Keratinocyte (primary cell): ENCODE data around the gene NTSR2. TPM values are rescaled to one million over a fixed set of nuclear protein-coding genes. Genes with fewer than 3 reads are reported as not detected.

Experiments used
- DNase-seq: peaks from one replicate; pipeline ENCODE4 v3.0.0-alpha.2; 2011; ENCODE audit warnings: low read depth, missing footprints, low spot score
- FAIRE-seq: peaks from 2 replicates; lab custom pipeline; 2011; peaks lifted over from hg19 to GRCh38; lab: Jason Lieb, UNC
- H2AFZ ChIP-seq: 2 replicates; pipeline ENCODE4 v1.6.0; 2012; ENCODE audit warnings: low read length, control low read depth, inconsistent platforms; ENCODE audit not compliant: control insufficient read depth
- H3K27ac ChIP-seq: 2 replicates; pipeline ENCODE4 v1.5.1; 2011; ENCODE audit warnings: low read length; ENCODE audit not compliant: control insufficient read depth, insufficient read depth
- H3K27me3 ChIP-seq: 3 replicates; pipeline ENCODE4 v1.6.0; 2011; ENCODE audit warnings: low read length; ENCODE audit not compliant: control insufficient read depth, insufficient read depth; ENCODE audit errors: extremely low read depth
- H3K36me3 ChIP-seq, 2 experiments: 2 replicates in 1 of 2; 3 replicates in 1 of 2; pipeline ENCODE4 v1.5.1; 2011; ENCODE audit warnings: low read length in 2 of 2, mild to moderate bottlenecking in 1 of 2; ENCODE audit not compliant: control insufficient read depth in 2 of 2, insufficient read depth in 2 of 2; ENCODE audit errors: extremely low read depth in 1 of 2
- H3K4me1 ChIP-seq: 3 replicates; pipeline ENCODE4 v1.5.1; 2011; ENCODE audit warnings: low read length; ENCODE audit not compliant: control insufficient read depth, insufficient read depth; ENCODE audit errors: extremely low read depth
- H3K4me2 ChIP-seq: 3 replicates; pipeline ENCODE4 v1.6.0; 2011; ENCODE audit warnings: low read depth, low read length; ENCODE audit not compliant: control insufficient read depth, insufficient read depth; ENCODE audit errors: extremely low read depth
- H3K4me3 ChIP-seq, 3 experiments: fragments of 200-600 bp in 1 of 3; sonication (generic) in 1 of 3; 2 replicates in 2 of 3; 3 replicates in 1 of 3; pipeline ENCODE4 v1.5.1; 2011 to 2016; ENCODE audit warnings: low read length in 3 of 3, mild to moderate bottlenecking in 3 of 3, control low read depth in 2 of 3, inconsistent platforms in 1 of 3, low read depth in 1 of 3, mixed read lengths in 1 of 3, mixed run types in 1 of 3, moderate library complexity in 1 of 3; ENCODE audit not compliant: control insufficient read depth in 2 of 3, insufficient read depth in 2 of 3; ENCODE audit errors: extremely low read depth in 1 of 3
- H3K79me2 ChIP-seq: 2 replicates; pipeline ENCODE4 v1.6.0; 2012; ENCODE audit warnings: low read length; ENCODE audit not compliant: control insufficient read depth, insufficient read depth
- H3K9ac ChIP-seq: 3 replicates; pipeline ENCODE4 v1.6.0; 2011; ENCODE audit warnings: low read length; ENCODE audit not compliant: control insufficient read depth, insufficient read depth; ENCODE audit errors: extremely low read depth
- H3K9me1 ChIP-seq: 3 replicates; pipeline ENCODE4 v1.6.0; 2011; ENCODE audit warnings: low read length; ENCODE audit not compliant: control insufficient read depth, insufficient read depth; ENCODE audit errors: extremely low read depth
- H3K9me3 ChIP-seq: 2 replicates; pipeline ENCODE4 v1.5.1; 2012; ENCODE audit warnings: low read depth, low read length; ENCODE audit not compliant: control insufficient read depth
- H4K20me1 ChIP-seq: 3 replicates; pipeline ENCODE4 v1.6.0; 2011; ENCODE audit warnings: low read length; ENCODE audit not compliant: control insufficient read depth, insufficient read depth; ENCODE audit errors: extremely low read depth
- EZH2 ChIP-seq: IDR thresholded peaks from one replicate; pipeline ENCODE4 v1.6.1; 2012; ENCODE audit warnings: inconsistent platforms, mild to moderate bottlenecking, low read length, moderate library complexity
- dilution Hi-C: fragments of 300-500 bp; cut with MboI; formaldehyde crosslinking; loops from one replicate; pipeline ENCODE4 v1.7.0; 2020; ENCODE audit warnings: low sequenced_read_pairs; ENCODE audit not compliant: extremely low pct_ligation_motif_present
- polyA plus RNA-seq, 5 experiments: library from polyadenylated mRNA; depleted of rRNA in 3 of 5; stranded (reverse) in 3 of 5; stranded (forward) in 1 of 5; unstranded in 1 of 5; fragments of >200 nt; gene quantifications; 1 replicate in 1 of 5; 2 replicates in 3 of 5; 3 replicates in 1 of 5; pipeline versions ENCODE4 v1.2.1 to v1.2.3, GENCODE V29; 2011 to 2012; ENCODE audit warnings: missing spikeins in 2 of 5, low read depth in 1 of 5, low replicate concordance in 1 of 5
- TF ChIP-seq, protein P1 (sequence below), 3 experiments: IDR thresholded peaks in 1 of 3; conservative IDR thresholded peaks in 1 of 3; optimal IDR thresholded peaks in 1 of 3; 2 replicates in 2 of 3; 3 replicates in 1 of 3; pipeline versions ENCODE3 to v1.5.1; 2011; ENCODE audit warnings: low read length in 3 of 3, mild to moderate bottlenecking in 3 of 3, moderate library complexity in 2 of 3, control low read depth in 1 of 3, inconsistent platforms in 1 of 3; ENCODE audit not compliant: insufficient read depth in 2 of 3; ENCODE audit errors: extremely low read depth in 1 of 3

The NTSR2 gene
- polyA plus RNA-seq, 1 donor (not counting 4 experiments of a cell fraction or from before 2014, with no cell fraction given): not detected

DNA sequence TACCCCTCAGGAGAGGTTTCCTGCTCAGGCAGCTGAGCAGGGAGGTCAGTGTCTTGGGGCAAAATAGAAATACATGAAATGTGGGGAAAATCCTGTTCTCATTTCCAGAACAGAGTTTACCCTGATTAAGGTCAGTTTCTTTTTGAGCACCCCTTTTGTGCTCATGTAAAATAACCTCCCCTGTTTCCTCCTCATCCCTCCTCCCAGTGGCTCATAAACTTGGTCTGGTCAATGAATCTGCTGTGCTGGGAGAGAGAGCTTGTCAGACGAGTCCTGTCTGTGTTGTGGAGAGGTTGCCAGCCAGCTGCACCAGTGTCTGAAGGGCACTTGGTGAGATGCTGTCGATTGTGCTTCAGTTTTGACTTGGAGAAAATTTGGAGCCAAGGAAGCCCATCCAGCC, 48.6 kb downstream of the NTSR2 start:
- dilution Hi-C loops: no loop called here
- Histone ChIP-seq H3K9me3 (no peaks in the 10 kb centered on the region), H3K79me2 (no peaks in the 10 kb centered on the region), H3K27ac (no peak overlapping the region), H3K9ac (no peak overlapping the region), H4K20me1 (no peaks in the 10 kb centered on the region), H3K4me1 (no peaks in the 10 kb centered on the region), H3K9me1 (no peaks in the 10 kb centered on the region), H3K27me3 (peaks cover 4% of the 10 kb centered on the region), H3K4me3 (no peak overlapping the region), H3K36me3 (no peaks in the 10 kb centered on the region), H2AFZ (no peak overlapping the region), H3K4me2 (no peak overlapping the region)
- no peak for FAIRE-seq
- TF ChIP-seq, protein P1, sequence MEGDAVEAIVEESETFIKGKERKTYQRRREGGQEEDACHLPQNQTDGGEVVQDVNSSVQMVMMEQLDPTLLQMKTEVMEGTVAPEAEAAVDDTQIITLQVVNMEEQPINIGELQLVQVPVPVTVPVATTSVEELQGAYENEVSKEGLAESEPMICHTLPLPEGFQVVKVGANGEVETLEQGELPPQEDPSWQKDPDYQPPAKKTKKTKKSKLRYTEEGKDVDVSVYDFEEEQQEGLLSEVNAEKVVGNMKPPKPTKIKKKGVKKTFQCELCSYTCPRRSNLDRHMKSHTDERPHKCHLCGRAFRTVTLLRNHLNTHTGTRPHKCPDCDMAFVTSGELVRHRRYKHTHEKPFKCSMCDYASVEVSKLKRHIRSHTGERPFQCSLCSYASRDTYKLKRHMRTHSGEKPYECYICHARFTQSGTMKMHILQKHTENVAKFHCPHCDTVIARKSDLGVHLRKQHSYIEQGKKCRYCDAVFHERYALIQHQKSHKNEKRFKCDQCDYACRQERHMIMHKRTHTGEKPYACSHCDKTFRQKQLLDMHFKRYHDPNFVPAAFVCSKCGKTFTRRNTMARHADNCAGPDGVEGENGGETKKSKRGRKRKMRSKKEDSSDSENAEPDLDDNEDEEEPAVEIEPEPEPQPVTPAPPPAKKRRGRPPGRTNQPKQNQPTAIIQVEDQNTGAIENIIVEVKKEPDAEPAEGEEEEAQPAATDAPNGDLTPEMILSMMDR (optimal IDR thresholded peaks at IDR 0.05 in 1 of 3, IDR thresholded peaks at IDR 0.05 in 1 of 3, conservative IDR thresholded peaks at IDR 0.05 in 1 of 3; ENCODE audit: extremely low read depth in 1 of 3, insufficient read depth in 2 of 3, low read length in 3 of 3): no peak
- no peak for TF ChIP-seq EZH2
- no peak for DNase-seq

DNA sequence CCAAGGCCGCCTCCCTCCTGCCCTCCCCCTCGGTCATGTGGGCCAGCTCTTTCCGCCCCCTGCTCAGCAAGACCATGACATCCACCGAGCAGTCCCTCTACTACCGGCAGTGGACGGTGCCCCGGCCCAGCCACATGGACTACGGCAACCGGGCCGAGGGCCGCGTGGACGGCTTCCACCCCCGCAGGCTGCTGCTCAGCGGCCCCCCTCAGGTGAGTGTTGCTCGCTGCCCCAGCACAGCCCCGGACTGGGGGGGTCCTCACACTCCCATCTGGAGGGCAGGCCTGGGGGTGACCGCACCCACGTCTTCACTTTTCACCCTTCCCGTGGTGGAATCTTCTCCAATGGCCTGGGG, 51.3 kb downstream of the NTSR2 start:
- no peak for DNase-seq
- H3K4me2 ChIP-seq: no peak overlapping the region
- H3K9ac ChIP-seq: no peak overlapping the region
- H3K79me2 ChIP-seq: no peaks in the 10 kb centered on the region
- H3K27ac ChIP-seq: no peak overlapping the region
- no peaks in the 10 kb centered on the region for H3K9me3 ChIP-seq
- H3K27me3 ChIP-seq: peaks cover 4% of the 10 kb centered on the region
- FAIRE-seq: no peak
- H4K20me1 ChIP-seq: no peaks in the 10 kb centered on the region
- dilution Hi-C loops: no loop called here
- no peak for TF ChIP-seq EZH2
- TF ChIP-seq, protein P1 (optimal IDR thresholded peaks at IDR 0.05 in 1 of 3, IDR thresholded peaks at IDR 0.05 in 1 of 3, conservative IDR thresholded peaks at IDR 0.05 in 1 of 3; ENCODE audit: extremely low read depth in 1 of 3, insufficient read depth in 2 of 3, low read length in 3 of 3): no peak
- no peak overlapping the region for H2AFZ ChIP-seq
- no peak overlapping the region for H3K4me3 ChIP-seq
- no peaks in the 10 kb centered on the region for H3K36me3 ChIP-seq
- H3K4me1 ChIP-seq: no peaks in the 10 kb centered on the region
- H3K9me1 ChIP-seq: no peaks in the 10 kb centered on the region
